Measurements from ENCODE around the gene KL. TPM values are rescaled to one million over a fixed set of nuclear protein-coding genes. Genes with fewer than 3 reads are reported as not detected.

KL gene
- total RNA-seq, 3 donors from 2014 or later (not counting 1 experiment from before 2014, with no cell fraction given) = not detected

DNA sequence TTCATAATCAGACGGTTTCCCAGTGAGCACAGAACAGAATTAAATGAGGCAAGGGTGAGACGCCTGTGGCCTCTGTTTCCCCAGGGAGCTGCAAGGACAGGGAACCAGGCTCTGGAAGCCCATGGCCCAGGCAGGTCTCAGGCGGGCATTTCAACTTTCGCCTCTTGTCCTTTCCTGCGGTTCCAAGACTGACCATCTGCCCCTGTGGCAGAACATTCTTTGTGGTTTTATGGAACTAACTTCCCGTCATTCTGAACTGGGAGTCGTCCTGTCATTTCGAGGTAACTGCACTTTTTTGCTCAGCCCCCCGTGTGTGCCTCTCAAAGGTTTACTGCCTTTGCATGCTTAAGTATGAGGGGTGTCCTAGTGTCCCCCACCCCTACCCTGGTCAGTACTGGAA, 70.9 kb downstream of the KL start:
- no peak overlapping the region for H3K27ac Mint-ChIP-seq
- TF ChIP-seq, protein P1, sequence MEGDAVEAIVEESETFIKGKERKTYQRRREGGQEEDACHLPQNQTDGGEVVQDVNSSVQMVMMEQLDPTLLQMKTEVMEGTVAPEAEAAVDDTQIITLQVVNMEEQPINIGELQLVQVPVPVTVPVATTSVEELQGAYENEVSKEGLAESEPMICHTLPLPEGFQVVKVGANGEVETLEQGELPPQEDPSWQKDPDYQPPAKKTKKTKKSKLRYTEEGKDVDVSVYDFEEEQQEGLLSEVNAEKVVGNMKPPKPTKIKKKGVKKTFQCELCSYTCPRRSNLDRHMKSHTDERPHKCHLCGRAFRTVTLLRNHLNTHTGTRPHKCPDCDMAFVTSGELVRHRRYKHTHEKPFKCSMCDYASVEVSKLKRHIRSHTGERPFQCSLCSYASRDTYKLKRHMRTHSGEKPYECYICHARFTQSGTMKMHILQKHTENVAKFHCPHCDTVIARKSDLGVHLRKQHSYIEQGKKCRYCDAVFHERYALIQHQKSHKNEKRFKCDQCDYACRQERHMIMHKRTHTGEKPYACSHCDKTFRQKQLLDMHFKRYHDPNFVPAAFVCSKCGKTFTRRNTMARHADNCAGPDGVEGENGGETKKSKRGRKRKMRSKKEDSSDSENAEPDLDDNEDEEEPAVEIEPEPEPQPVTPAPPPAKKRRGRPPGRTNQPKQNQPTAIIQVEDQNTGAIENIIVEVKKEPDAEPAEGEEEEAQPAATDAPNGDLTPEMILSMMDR (IDR thresholded peaks at IDR 0.05) = no peak
- ATAC-seq (no peak), DNase-seq (no peak)
- H3K27me3 ChIP-seq (ENCODE audit: control insufficient read depth, insufficient read depth, low read length) = no peaks in the 10 kb centered on the region
- H3K27me3 Mint-ChIP-seq (ENCODE audit: low read depth in 2 of 2) = peaks cover 0 to 7% of the 10 kb centered on the region in 2 donors
- H3K4me3 ChIP-seq (ENCODE audit: low read length) = no peak overlapping the region
- no peak overlapping the region for H3K27ac ChIP-seq (ENCODE audit: low read length)
- no peak overlapping the region for H3K4me3 Mint-ChIP-seq
- no peaks in the 10 kb centered on the region for H3K9me3 ChIP-seq (ENCODE audit: control insufficient read depth, insufficient read depth, low read length)
- no peaks in the 10 kb centered on the region for H3K36me3 Mint-ChIP-seq
- WGBS (ENCODE audit: insufficient coverage) = 83% methylated on average over 9 of the region's 9 CpGs
- peaks cover 0 to 4% of the 10 kb centered on the region in 2 donors for H3K9me3 Mint-ChIP-seq
- intact Hi-C loops (cut with micrococcal nuclease) = no loop called here
- H3K4me1 ChIP-seq (ENCODE audit: control insufficient read depth, insufficient read depth, low read length) = no peaks in the 10 kb centered on the region
- no peaks in the 10 kb centered on the region for H3K36me3 ChIP-seq (ENCODE audit: control insufficient read depth, insufficient read depth, low read length)
- H3K4me1 Mint-ChIP-seq = no peaks in the 10 kb centered on the region

DNA sequence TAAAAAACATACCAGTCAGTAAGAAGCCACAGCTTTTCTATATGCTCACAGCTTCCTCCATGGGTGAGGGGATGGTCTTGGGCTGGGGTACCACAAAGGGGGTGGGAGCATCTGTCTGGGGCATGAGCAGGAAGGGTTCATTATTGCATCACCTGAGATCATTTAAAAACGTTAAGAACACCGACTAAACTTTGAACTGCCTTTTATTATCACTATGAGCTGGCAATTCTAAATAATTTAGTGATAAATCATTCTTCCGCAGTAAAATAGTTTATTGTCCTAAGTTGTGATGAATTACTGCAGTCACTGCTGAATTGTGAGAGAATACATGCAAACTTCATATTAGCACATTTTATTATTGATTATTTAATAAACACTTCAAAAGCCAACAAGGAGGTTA, 71.6 kb downstream of the KL start:
- Histone ChIP-seq H3K4me3 (ENCODE audit: low read length) (no peak overlapping the region), H3K36me3 (ENCODE audit: control insufficient read depth, insufficient read depth, low read length) (no peaks in the 10 kb centered on the region), H3K27me3 (ENCODE audit: control insufficient read depth, insufficient read depth, low read length) (no peaks in the 10 kb centered on the region), H3K9me3 (ENCODE audit: control insufficient read depth, insufficient read depth, low read length) (no peaks in the 10 kb centered on the region), H3K27ac (ENCODE audit: low read length) (no peak overlapping the region), H3K4me1 (ENCODE audit: control insufficient read depth, insufficient read depth, low read length) (no peaks in the 10 kb centered on the region)
- no CpG with 5 or more reads among the region's 3 CpGs for WGBS (ENCODE audit: insufficient coverage)
- Mint-ChIP-seq H3K27ac (no peak overlapping the region), H3K4me1 (no peaks in the 10 kb centered on the region), H3K4me3 (no peak overlapping the region), H3K36me3 (no peaks in the 10 kb centered on the region), H3K27me3 (ENCODE audit: low read depth in 2 of 2) (peaks cover 0 to 7% of the 10 kb centered on the region in 2 donors), H3K9me3 (peaks cover 0 to 4% of the 10 kb centered on the region in 2 donors)
- TF ChIP-seq, protein P1 (IDR thresholded peaks at IDR 0.05) = no peak
- DNase-seq = no peak
- intact Hi-C loops (cut with micrococcal nuclease) = no loop called here
- no peak for ATAC-seq

DNA sequence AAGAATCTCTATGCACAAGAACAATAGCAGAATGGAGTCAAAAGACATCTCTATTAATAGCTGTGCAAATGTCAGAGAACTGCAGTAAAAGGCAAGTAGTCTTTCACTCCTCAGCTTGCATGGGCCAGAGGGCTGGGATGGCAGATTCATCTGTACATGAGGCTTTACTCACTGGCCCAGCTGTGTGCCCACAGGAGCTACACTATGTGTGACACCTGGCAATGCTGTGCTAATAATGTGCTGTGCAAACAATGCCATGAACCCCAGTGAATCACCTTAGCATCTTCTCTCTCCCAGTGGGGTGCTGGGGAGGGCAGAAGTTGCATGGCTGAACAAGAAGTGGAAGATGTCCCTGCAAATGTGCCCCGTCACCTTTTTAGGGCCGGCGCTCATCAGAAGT, 73.1 kb downstream of the KL start:
- Histone ChIP-seq H3K36me3 (ENCODE audit: control insufficient read depth, insufficient read depth, low read length) (no peaks in the 10 kb centered on the region), H3K4me1 (ENCODE audit: control insufficient read depth, insufficient read depth, low read length) (no peaks in the 10 kb centered on the region), H3K27me3 (ENCODE audit: control insufficient read depth, insufficient read depth, low read length) (no peaks in the 10 kb centered on the region), H3K4me3 (ENCODE audit: low read length) (no peak overlapping the region), H3K9me3 (ENCODE audit: control insufficient read depth, insufficient read depth, low read length) (no peaks in the 10 kb centered on the region), H3K27ac (ENCODE audit: low read length) (no peak overlapping the region)
- H3K27ac Mint-ChIP-seq = no peak overlapping the region
- WGBS (ENCODE audit: insufficient coverage) = 93% methylated on average over 3 of the region's 3 CpGs
- ATAC-seq (no peak), DNase-seq (no peak)
- H3K4me1 Mint-ChIP-seq = no peaks in the 10 kb centered on the region
- H3K9me3 Mint-ChIP-seq = peaks cover 0 to 6% of the 10 kb centered on the region in 2 donors
- peaks cover 0 to 7% of the 10 kb centered on the region in 2 donors for H3K27me3 Mint-ChIP-seq (ENCODE audit: low read depth in 2 of 2)
- TF ChIP-seq, protein P1 (IDR thresholded peaks at IDR 0.05) = no peak
- no peak overlapping the region for H3K4me3 Mint-ChIP-seq
- no peaks in the 10 kb centered on the region for H3K36me3 Mint-ChIP-seq
- intact Hi-C loops (cut with micrococcal nuclease) = no loop called here

DNA sequence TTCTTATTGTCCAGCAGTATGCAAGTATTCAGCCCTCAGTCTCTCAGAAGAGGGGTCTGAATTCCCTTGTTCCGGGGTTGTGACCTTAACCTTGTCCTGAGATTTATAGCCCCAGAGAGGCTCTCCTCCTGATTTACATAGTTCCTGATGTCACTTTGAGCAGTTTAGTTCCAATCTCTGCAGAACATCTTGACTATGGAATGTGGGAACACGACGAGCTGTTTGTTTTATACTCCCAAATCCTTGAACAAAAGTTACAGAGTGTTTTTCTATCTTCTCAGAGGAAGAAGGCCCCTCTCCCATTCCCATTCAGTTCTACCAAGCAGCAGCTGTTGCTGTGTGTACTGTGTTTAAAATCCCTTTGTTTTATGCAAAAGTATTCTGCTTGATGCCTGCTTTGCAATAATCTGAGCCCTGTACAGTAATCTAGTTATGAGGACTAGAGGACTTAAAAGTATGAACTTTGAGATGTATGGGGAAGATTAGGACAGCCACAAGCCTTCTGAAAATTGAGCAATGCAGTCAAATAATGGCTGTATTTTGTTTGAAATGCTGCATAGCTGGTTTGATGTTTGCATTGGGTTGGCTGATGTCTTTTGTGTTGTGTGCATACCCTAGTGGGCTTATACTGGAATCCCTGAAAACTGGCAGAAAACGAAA, 74.7 kb downstream of the KL start:
- no peaks in the 10 kb centered on the region for H3K36me3 ChIP-seq (ENCODE audit: control insufficient read depth, insufficient read depth, low read length)
- no peaks in the 10 kb centered on the region for H3K27me3 ChIP-seq (ENCODE audit: control insufficient read depth, insufficient read depth, low read length)
- Mint-ChIP-seq H3K27me3 (ENCODE audit: low read depth in 2 of 2) (peaks cover 0 to 7% of the 10 kb centered on the region in 2 donors), H3K27ac (no peak overlapping the region), H3K4me1 (no peaks in the 10 kb centered on the region), H3K9me3 (peaks cover 0 to 4% of the 10 kb centered on the region in 2 donors), H3K4me3 (no peak overlapping the region), H3K36me3 (no peaks in the 10 kb centered on the region)
- no peaks in the 10 kb centered on the region for H3K4me1 ChIP-seq (ENCODE audit: control insufficient read depth, insufficient read depth, low read length)
- intact Hi-C loops (cut with micrococcal nuclease) = no loop called here
- H3K4me3 ChIP-seq (ENCODE audit: low read length) = no peak overlapping the region
- 79% methylated on average over 4 of the region's 4 CpGs for WGBS (ENCODE audit: insufficient coverage)
- ATAC-seq (no peak), DNase-seq (no peak)
- no peaks in the 10 kb centered on the region for H3K9me3 ChIP-seq (ENCODE audit: control insufficient read depth, insufficient read depth, low read length)
- TF ChIP-seq, protein P1 (IDR thresholded peaks at IDR 0.05) = no peak
- no peak overlapping the region for H3K27ac ChIP-seq (ENCODE audit: low read length)
